ENCODE measurements around the gene UCN.
"Not testable (repeated sequence)": the region's sequence is repeated elsewhere in the genome, so short reads cannot be mapped to it uniquely, and the experiment has no call there.

Gene UCN

GRCh38 chr2:27313882-27314645 is 5.8 kb upstream of the UCN start:
- no peak for DNase-seq

GRCh38 chr2:27312152-27312551 is 3.9 kb upstream of the UCN start:
- no peak for DNase-seq

- DNase-seq, result no peak
Measured at GRCh38 chr2:27309651-27310050, 1.4 kb upstream of the UCN start.

- no peak for DNase-seq
Measured at GRCh38 chr2:27307545-27308358, 493 bp downstream of the UCN start.

GRCh38 chr2:27307287-27307544 is 1.0 kb downstream of the UCN start:
- DNase-seq, result no peak

GRCh38 chr2:27306573-27307286 is 1.5 kb downstream of the UCN start:
- no peak for DNase-seq

- no peak for DNase-seq
Measured at GRCh38 chr2:27306136-27306535, 2.1 kb downstream of the UCN start.

- no peak for DNase-seq
Measured at GRCh38 chr2:27305516-27305915, 2.7 kb downstream of the UCN start.

GRCh38 chr2:27304488-27305240 is 3.6 kb downstream of the UCN start:
- DNase-seq, result no peak

- DNase-seq, result no peak
Measured at GRCh38 chr2:27303093-27304025, 4.9 kb downstream of the UCN start.

GRCh38 chr2:27300606-27301005 is 7.6 kb downstream of the UCN start:
- DNase-seq, result not testable (repeated sequence)

GRCh38 chr2:27298391-27299080 is 9.7 kb downstream of the UCN start:
- DNase-seq, result no peak

GRCh38 chr2:27297195-27297594 is 11.1 kb downstream of the UCN start:
- DNase-seq, result no peak

GRCh38 chr2:27296481-27296880 is 11.8 kb downstream of the UCN start:
- no peak for DNase-seq

GRCh38 chr2:27294928-27295327 is 13.3 kb downstream of the UCN start:
- DNase-seq, result no peak

GRCh38 chr2:27291865-27292264 is 16.4 kb downstream of the UCN start:
- DNase-seq, result no peak

- no peak for DNase-seq
Measured at GRCh38 chr2:27290549-27290948, 17.7 kb downstream of the UCN start.

GRCh38 chr2:27288610-27289009 is 19.6 kb downstream of the UCN start:
- no peak for DNase-seq

GRCh38 chr2:27285481-27285880 is 22.8 kb downstream of the UCN start:
- DNase-seq, result no peak

GRCh38 chr2:27284996-27285395 is 23.2 kb downstream of the UCN start:
- DNase-seq, result no peak

- DNase-seq, result no peak
Measured at GRCh38 chr2:27282892-27283291, 25.4 kb downstream of the UCN start.
